Measurements from ENCODE around the gene SNX8. TPM values are rescaled to one million over a fixed set of nuclear protein-coding genes. Genes with fewer than 3 reads are reported as not detected.

Gene SNX8
- total and polyA plus RNA-seq, 2 of the 4 experiments (the other 2 are of a cell fraction), result 7.7 to 55.9 TPM

DNA sequence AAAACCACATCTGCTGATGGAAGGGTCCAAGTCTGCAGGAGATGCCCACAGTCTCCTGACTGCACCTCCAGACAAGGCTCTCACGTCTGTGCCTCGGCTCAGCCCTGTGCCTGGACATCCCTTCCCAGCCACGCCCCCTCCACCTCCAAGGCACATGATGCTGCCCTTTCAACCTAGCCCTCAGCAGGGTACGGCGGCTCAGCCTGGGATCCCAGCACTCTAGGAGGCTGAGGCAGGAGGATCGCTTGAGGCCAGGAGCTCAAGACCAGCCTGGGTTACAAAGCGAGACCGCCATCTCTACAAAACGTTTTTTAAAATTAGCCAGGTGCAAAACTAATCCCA lies 95.8 kb downstream of the SNX8 start:
- peaks cover 60% of the 10 kb centered on the region for H3K36me3 ChIP-seq (ENCODE audit: control insufficient read depth, insufficient read depth, low read length)
- no peak overlapping the region for H3K4me3 ChIP-seq (ENCODE audit: insufficient read depth, low read depth, low read length)
- in situ Hi-C loops (cut with MboI; ENCODE audit: low sequenced_read_pairs), result loop anchor here (10.0 kb wide), 1 partner anchor 564 kb away; no protein-coding TSS in a partner anchor
- no TSS peak for BruUV-seq (replicated peaks)
- no peak overlapping the region for H2BK120ac ChIP-seq (ENCODE audit: low read depth, low read length)
- intact Hi-C loops (cut with micrococcal nuclease), result no loop called here
- WGBS, 2 experiments (ENCODE audit: extremely low coverage in 2 of 2, insufficient read length in 1 of 2), result no CpG with 5 or more reads among the region's 9 CpGs
- ChIA-PET CTCF (no interaction called here), POLR2A (ENCODE audit: unreplicated experiment) (no interaction called here)
- no peak overlapping the region for H3K56ac ChIP-seq (ENCODE audit: extremely low read depth, insufficient read depth, low read length)
- no peak overlapping the region for H2BK5ac ChIP-seq (ENCODE audit: low read depth, low read length, poor library complexity, severe bottlenecking)
- no peak overlapping the region for H3K9ac ChIP-seq (ENCODE audit: low read depth, low read length)
- H3K23ac ChIP-seq (ENCODE audit: low read depth, low read length), result no peak overlapping the region
- no peak for ATAC-seq (ENCODE audit: low read depth)
- H2BK20ac ChIP-seq (ENCODE audit: low read depth, low read length), result no peak overlapping the region
- no peak for DNase-seq
- H3K4ac ChIP-seq (ENCODE audit: low read depth, low read length), result no peak overlapping the region
- no peak overlapping the region for H4K5ac ChIP-seq (ENCODE audit: low read depth, low read length)
- H3K18ac ChIP-seq (ENCODE audit: low read depth, low read length), result no peak overlapping the region
- H4K8ac ChIP-seq (ENCODE audit: low read depth in 2 of 2, low read length in 2 of 2), result no peak overlapping the region
- peaks cover 4% of the 10 kb centered on the region; the same call in 1 of the 2 replicates for H3K9me1 ChIP-seq (ENCODE audit: insufficient read depth, low read length)
- H4K91ac ChIP-seq (ENCODE audit: insufficient read depth, low read depth, low read length), result no peak overlapping the region
- peaks cover 0 to 11% of the 10 kb centered on the region in 2 experiments; a peak in 1 of 4 replicates for H3K79me1 ChIP-seq (ENCODE audit: low read depth in 1 of 2, low read length in 2 of 2)
- dilution Hi-C loops (cut with HindIII; ENCODE audit: low sequenced_read_pairs, unreplicated experiment), result no loop called here
- no peaks in the 10 kb centered on the region for H3K9me3 ChIP-seq (ENCODE audit: control insufficient read depth, insufficient read depth, low read length)
- no peaks in the 10 kb centered on the region for H3K4me1 ChIP-seq (ENCODE audit: control insufficient read depth, insufficient read depth, low read length)
- no peak overlapping the region for H2AK5ac ChIP-seq (ENCODE audit: low read depth, low read length)
- TF ChIP-seq POLR2A (IDR thresholded peaks at IDR 0.05; ENCODE audit: low read depth, low read length) (no peak), MAFK (IDR thresholded peaks at IDR 0.05; ENCODE audit: low read depth, low read length) (no peak), RAD21 (IDR thresholded peaks at IDR 0.05; ENCODE audit: low read length) (no peak), RFX5 (IDR thresholded peaks at IDR 0.05; ENCODE audit: low read depth, low read length) (no peak), MXI1 (IDR thresholded peaks at IDR 0.05; ENCODE audit: borderline replicate concordance, low read depth, low read length) (no peak), CEBPB (IDR thresholded peaks at IDR 0.05; ENCODE audit: low read depth, low read length) (no peak), NFE2L2 (IDR thresholded peaks at IDR 0.05; ENCODE audit: low read depth, low read length) (no peak), MAZ (IDR thresholded peaks at IDR 0.05; ENCODE audit: borderline replicate concordance, low read depth, low read length) (no peak), FOS (IDR thresholded peaks at IDR 0.05; ENCODE audit: low read depth, low read length) (no peak)
- TF ChIP-seq, protein P1, sequence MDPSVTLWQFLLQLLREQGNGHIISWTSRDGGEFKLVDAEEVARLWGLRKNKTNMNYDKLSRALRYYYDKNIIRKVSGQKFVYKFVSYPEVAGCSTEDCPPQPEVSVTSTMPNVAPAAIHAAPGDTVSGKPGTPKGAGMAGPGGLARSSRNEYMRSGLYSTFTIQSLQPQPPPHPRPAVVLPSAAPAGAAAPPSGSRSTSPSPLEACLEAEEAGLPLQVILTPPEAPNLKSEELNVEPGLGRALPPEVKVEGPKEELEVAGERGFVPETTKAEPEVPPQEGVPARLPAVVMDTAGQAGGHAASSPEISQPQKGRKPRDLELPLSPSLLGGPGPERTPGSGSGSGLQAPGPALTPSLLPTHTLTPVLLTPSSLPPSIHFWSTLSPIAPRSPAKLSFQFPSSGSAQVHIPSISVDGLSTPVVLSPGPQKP (IDR thresholded peaks at IDR 0.05; ENCODE audit: borderline replicate concordance, low read depth, low read length), result no peak
- TF ChIP-seq, protein P2, sequence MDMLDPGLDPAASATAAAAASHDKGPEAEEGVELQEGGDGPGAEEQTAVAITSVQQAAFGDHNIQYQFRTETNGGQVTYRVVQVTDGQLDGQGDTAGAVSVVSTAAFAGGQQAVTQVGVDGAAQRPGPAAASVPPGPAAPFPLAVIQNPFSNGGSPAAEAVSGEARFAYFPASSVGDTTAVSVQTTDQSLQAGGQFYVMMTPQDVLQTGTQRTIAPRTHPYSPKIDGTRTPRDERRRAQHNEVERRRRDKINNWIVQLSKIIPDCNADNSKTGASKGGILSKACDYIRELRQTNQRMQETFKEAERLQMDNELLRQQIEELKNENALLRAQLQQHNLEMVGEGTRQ (IDR thresholded peaks at IDR 0.05; ENCODE audit: low read depth, low read length), result no peak
- H3K4me2 ChIP-seq (ENCODE audit: low read depth, low read length), result no peak overlapping the region
- no peaks in the 10 kb centered on the region for H3K27me3 ChIP-seq (ENCODE audit: control insufficient read depth, insufficient read depth, low read length)
- no peak overlapping the region for H2AFZ ChIP-seq (replicated peaks; ENCODE audit: low read length, poor library complexity)
- no peak overlapping the region for H3K27ac ChIP-seq (ENCODE audit: insufficient read depth, low read length)
- H2BK15ac ChIP-seq (ENCODE audit: low read depth, low read length), result no peak overlapping the region
- peaks cover 3% of the 10 kb centered on the region for H4K20me1 ChIP-seq (ENCODE audit: insufficient read depth, low read length)
- no peak overlapping the region for H3K14ac ChIP-seq (replicated peaks; ENCODE audit: low read depth, low read length)
- H2AK9ac ChIP-seq (replicated peaks; ENCODE audit: low read depth, low read length, poor library complexity), result no peak overlapping the region

Data from IMR-90 (cell line).